CD4-positive, alpha-beta T cell (primary cell): Measurements from ENCODE around the gene ABCC8. TPM values are rescaled to one million over a fixed set of nuclear protein-coding genes. Genes with fewer than 3 reads are reported as not detected.

Experiments
- ATAC-seq: fragments of 200-7000 bp; cut with Tn5 transposase; one replicate; pipeline ENCODE4 v1.10.0; 2022; ENCODE audit warnings: mild to moderate bottlenecking; ENCODE audit not compliant: poor library complexity
- CTCF ChIA-PET: fragments of 350-600 bp; sonication (Branson Sonifier 250); formaldehyde crosslinking; loops from one replicate; lab custom pipeline; 2021; ENCODE audit warnings: antibody characterized with exemption, inconsistent platforms; lab: Charles Lee
- POLR2A ChIA-PET: fragments of 350-600 bp; sonication (Branson Sonifier 250); formaldehyde crosslinking; loops from one replicate; lab custom pipeline; 2021; ENCODE audit warnings: antibody characterized with exemption, inconsistent platforms; lab: Charles Lee
- DNase-seq, 14 experiments: peaks; one replicate each; pipeline ENCODE4 v3.0.0-alpha.2; 2013 to 2020; ENCODE audit warnings: mixed read lengths in 2 of 14
- H3K27ac ChIP-seq, 2 donors: one replicate each; pipeline versions ENCODE4 v1.5.1 to v1.7.0; 2013; ENCODE audit warnings: low read length in 2 of 2, low read depth in 1 of 2, mild to moderate bottlenecking in 1 of 2
- H3K27me3 ChIP-seq, 2 experiments: 1 replicate in 1 of 2; 2 replicates in 1 of 2; pipeline versions ENCODE4 v1.6.1 to v1.7.0; 2013; ENCODE audit warnings: low read length in 2 of 2, control low read depth in 1 of 2, mild to moderate bottlenecking in 1 of 2, moderate library complexity in 1 of 2; ENCODE audit not compliant: insufficient read depth in 2 of 2, control insufficient read depth in 1 of 2
- H3K36me3 ChIP-seq: one replicate; pipeline ENCODE4 v1.6.1; 2013; ENCODE audit warnings: low read length, control low read depth; ENCODE audit not compliant: insufficient read depth
- H3K4me1 ChIP-seq: one replicate; pipeline ENCODE4 v1.6.1; 2013; ENCODE audit warnings: low read length, control low read depth; ENCODE audit not compliant: insufficient read depth
- H3K4me3 ChIP-seq: one replicate; pipeline ENCODE4 v1.5.1; 2013; ENCODE audit warnings: mild to moderate bottlenecking, low read length, moderate library complexity
- H3K9me3 ChIP-seq, 2 experiments: 1 replicate in 1 of 2; 2 replicates in 1 of 2; pipeline versions ENCODE4 v1.6.1 to v1.7.0; 2013; ENCODE audit warnings: low read length in 2 of 2, mild to moderate bottlenecking in 2 of 2, control low read depth in 1 of 2, moderate library complexity in 1 of 2; ENCODE audit not compliant: control insufficient read depth in 1 of 2, insufficient read depth in 1 of 2
- H3K27ac Mint-ChIP-seq: one replicate; pipeline ENCODE4 v1.8.0; 2020; ENCODE audit warnings: mixed read lengths
- H3K27me3 Mint-ChIP-seq: one replicate; pipeline ENCODE4 v1.8.0; 2021; ENCODE audit warnings: mixed read lengths
- H3K36me3 Mint-ChIP-seq: one replicate; pipeline ENCODE4 v1.8.0; 2021; ENCODE audit warnings: low read depth, mixed read lengths
- H3K4me1 Mint-ChIP-seq: one replicate; pipeline ENCODE4 v1.8.0; 2021; ENCODE audit warnings: low read depth, mixed read lengths
- H3K4me3 Mint-ChIP-seq: one replicate; pipeline ENCODE4 v1.8.0; 2020; ENCODE audit warnings: mild to moderate bottlenecking, mixed read lengths
- H3K9me3 Mint-ChIP-seq: one replicate; pipeline ENCODE4 v1.8.0; 2020; ENCODE audit warnings: mixed read lengths
- CTCF ChIP-seq: fragments of 200-600 bp; IDR thresholded peaks from one replicate; pipeline ENCODE4 v1.8.0; 2022; ENCODE audit warnings: antibody characterized with exemption, mild to moderate bottlenecking
- intact Hi-C, 2 experiments: fragments of 100-400 bp; cut with DNase I in 1 of 2; cut with micrococcal nuclease in 1 of 2; formaldehyde crosslinking; loops; one replicate each; pipeline versions ENCODE4 v1.15.1 to v1.9.0; 2023 to 2025; cut with DNase I, micrococcal nuclease
- total RNA-seq, 174 experiments: library from RNA in 2 of 174; stranded (reverse) in 2 of 174; gene quantifications; one replicate each; pipeline ENCODE4 v1.2.3 and lab custom pipeline; 2021 to 2026

Gene ABCC8
- total RNA-seq, 2 experiments from 2014 or later = not detected

- peak within 1 kb of the TSS; percentile 62 for H3K4me3 ChIP-seq
- no peak within 1 kb of the TSS for H3K27ac ChIP-seq
- ChIA-PET POLR2A (interaction anchor here (1.3 kb wide), 1 partner anchor 17 kb away, joined by 3 read pairs; no protein-coding TSS in a partner anchor), CTCF (no interaction called here)
- ATAC-seq = peak; percentile 70
- H3K27me3 Mint-ChIP-seq = no peaks in the 10 kb centered on the region
- peak; percentile 28 to 91 (median 52) for DNase-seq
- no peaks in the 10 kb centered on the region for H3K36me3 ChIP-seq
- intact Hi-C loops = loop anchor here (2.0 to 10.0 kb wide), 6 partner anchors 73 to 277 kb away; partner anchors contain the start of genes NUCB2 (in 1 of the 2), PIK3C2A (in 1 of the 2) and RPS13 (in 1 of the 2)
- H3K4me3 Mint-ChIP-seq = peak within 1 kb of the TSS; percentile 93
- TF ChIP-seq CTCF = peak; percentile 7
- H3K4me1 Mint-ChIP-seq = peaks cover 35% of the 10 kb centered on the region
- no peaks in the 10 kb centered on the region for H3K9me3 ChIP-seq
- H3K27ac Mint-ChIP-seq = peak within 1 kb of the TSS; percentile 72
- no peaks in the 10 kb centered on the region for H3K9me3 Mint-ChIP-seq
- H3K27me3 ChIP-seq = no peaks in the 10 kb centered on the region
- peaks cover 21% of the 10 kb centered on the region for H3K4me1 ChIP-seq
- H3K36me3 Mint-ChIP-seq = peaks cover 13% of the 10 kb centered on the region
These were observed 125.0 kb downstream of the ABCC8 start, which contains the start of gene NCR3LG1 for GRCh38 chr11:17351510-17352176. Gene NCR3LG1 (plus strand): TSS chr11:17351800. CDS start chr11:17351970, 170 bp downstream.

- Histone ChIP-seq H3K36me3 (no peaks in the 10 kb centered on the region), H3K9me3 (no peaks in the 10 kb centered on the region), H3K4me3 (peak overlapping the region; percentile 62), H3K27me3 (no peaks in the 10 kb centered on the region), H3K4me1 (peaks cover 21% of the 10 kb centered on the region), H3K27ac (no peak overlapping the region)
- Mint-ChIP-seq H3K27me3 (no peaks in the 10 kb centered on the region), H3K36me3 (peaks cover 13% of the 10 kb centered on the region), H3K27ac (peak overlapping the region; percentile 72), H3K4me1 (peaks cover 35% of the 10 kb centered on the region), H3K9me3 (no peaks in the 10 kb centered on the region), H3K4me3 (peak overlapping the region; percentile 93)
- ChIA-PET POLR2A (interaction anchor here (0.7 to 1.1 kb wide), 2 partner anchors 31 to 274 kb away, joined by 3 to 4 read pairs; partner anchors contain the start of gene RPS13), CTCF (no interaction called here)
- ATAC-seq (no peak), DNase-seq (no peak)
- TF ChIP-seq CTCF = peak; percentile 26
- intact Hi-C loops = loop anchor here (5.0 to 10.0 kb wide), 5 partner anchors 74 to 276 kb away; partner anchors contain the start of genes NUCB2 (in 1 of the 2), PIK3C2A (in 1 of the 2) and RPS13 (in 1 of the 2)
These were observed 125.5 kb downstream of the ABCC8 start for GRCh38 chr11:17351172-17351509.

GRCh38 chr11:17350455-17351171, 126.0 kb downstream of the ABCC8 start:
- peaks cover 35% of the 10 kb centered on the region for H3K4me1 Mint-ChIP-seq
- no peaks in the 10 kb centered on the region for H3K27me3 Mint-ChIP-seq
- TF ChIP-seq CTCF = no peak
- Histone ChIP-seq H3K4me1 (peaks cover 21% of the 10 kb centered on the region), H3K27me3 (no peaks in the 10 kb centered on the region), H3K9me3 (no peaks in the 10 kb centered on the region), H3K36me3 (no peaks in the 10 kb centered on the region), H3K27ac (no peak overlapping the region), H3K4me3 (peak overlapping the region; percentile 62)
- H3K36me3 Mint-ChIP-seq = peaks cover 13% of the 10 kb centered on the region
- no peaks in the 10 kb centered on the region for H3K9me3 Mint-ChIP-seq
- POLR2A ChIA-PET = interaction anchor here (0.7 to 1.1 kb wide), 2 partner anchors 32 to 273 kb away, joined by 3 to 4 read pairs; partner anchors contain the start of gene RPS13
- CTCF ChIA-PET = no interaction called here
- intact Hi-C loops = loop anchor here (5.0 to 10.0 kb wide), 5 partner anchors 73 to 276 kb away; partner anchors contain the start of genes NUCB2 (in 1 of the 2), PIK3C2A (in 1 of the 2) and RPS13 (in 1 of the 2)
- DNase-seq (peak in 2 of 14 experiments; percentile 10 to 22), ATAC-seq (no peak)
- peak overlapping the region; percentile 93 for H3K4me3 Mint-ChIP-seq
- peak overlapping the region; percentile 72 for H3K27ac Mint-ChIP-seq
